ENCODE results near the gene SOD2. TPM values are rescaled to one million over a fixed set of nuclear protein-coding genes. Genes with fewer than 3 reads are reported as not detected.

SOD2 gene
- total and polyA plus RNA-seq, 2 of the 13 experiments (the other 11 are each of a cell fraction or from before 2014, with no cell fraction given) = 304 to 309 TPM

- no peak for FAIRE-seq
- POLR2A ChIA-PET = no interaction called here
Measured at GRCh38 chr6:159645640-159646039, 47.4 kb downstream of the SOD2 start.

More at GRCh38 chr6:159645640-159646039, 47.4 kb downstream of the SOD2 start:
- no peak for DNase-seq (ENCODE audit: low spot score)
- Histone ChIP-seq H3K9me3 (ENCODE audit: low read length) (no peaks in the 10 kb centered on the region), H3K27me3 (ENCODE audit: control insufficient read depth in 1 of 2, insufficient read depth in 2 of 2, low read length in 2 of 2) (0 out of 5 replicates have a peak, but pooled peaks cover 0 to 2% of the 10 kb centered on the region in 2 experiments), H2AFZ (ENCODE audit: low read length) (no peak overlapping the region), H3K79me2 (ENCODE audit: insufficient read depth, low read length) (no peaks in the 10 kb centered on the region), H3K4me3 (replicated peaks in 1 of 3; ENCODE audit: insufficient read depth in 1 of 3, low read depth in 2 of 3, low read length in 3 of 3) (no peak overlapping the region), H4K20me1 (ENCODE audit: insufficient read depth, low read length) (no peaks in the 10 kb centered on the region), H3K4me2 (ENCODE audit: low read depth, low read length) (no peak overlapping the region), H3K36me3 (replicated peaks in 1 of 2; ENCODE audit: control insufficient read depth in 1 of 2, insufficient read depth in 2 of 2, low read length in 2 of 2) (no peaks in the 10 kb centered on the region), H3K9ac (ENCODE audit: insufficient read depth, low read depth, low read length) (no peak overlapping the region), H3K27ac (ENCODE audit: extremely low read length, insufficient read depth, low read length) (no peak overlapping the region), H3K4me1 (ENCODE audit: insufficient read depth, low read length) (no peaks in the 10 kb centered on the region)
- BruUV-seq (replicated peaks) = no TSS peak
- CTCF ChIA-PET (ENCODE audit: low intra/inter-chr PET ratio, low total read pairs) = no interaction called here
- in situ Hi-C loops (cut with HindIII; ENCODE audit: extremely low pct_ligation_motif_present, low pct_unique_long_range_greater_than_20kb) (loop anchor here (5.0 kb wide), 1 partner anchor 473 kb away; no protein-coding TSS in a partner anchor), intact Hi-C loops (cut with micrococcal nuclease; ENCODE audit: unreplicated experiment) (no loop called here)
- TF ChIP-seq TOE1 (CRISPR knock-in tag; IDR thresholded peaks at IDR 0.05) (no peak), ZNF362 (CRISPR knock-in tag; IDR thresholded peaks at IDR 0.05; ENCODE audit: borderline replicate concordance) (no peak), ZNF75D (CRISPR knock-in tag; IDR thresholded peaks at IDR 0.05; ENCODE audit: borderline replicate concordance) (no peak), PHB2 (IDR thresholded peaks at IDR 0.05; ENCODE audit: partially characterized antibody) (no peak)
- ATAC-seq = no peak
- WGBS (ENCODE audit: low lambda C conversion rate) = 44% methylated on average over 4 of the region's 4 CpGs

Small RNAs within 50 kb of the gene (small RNA-seq; reads per million reads assigned to genes)
- gene RNU4ATAC18P (ENCODE audit: insufficient read depth in 2 of 3, insufficient read length in 3 of 3, low read depth in 2 of 3, low replicate concordance in 1 of 3) = 0 reads per million in 3 experiments

Other genes starting within 250 kb of the SOD2 start
- 167 and 203 TPM in 2 replicates for gene WTAP, start 34.3 kb upstream of the SOD2 start, total RNA-seq (2016; rRNA removed; fragmentation: Illumina TruSeq; extraction: Trizol)
- 29.4 and 31.6 TPM in 2 replicates for gene WTAP, start 34.3 kb upstream of the SOD2 start, polyA plus RNA-seq (2011; rRNA removed)
- 534 and 775 TPM in 2 replicates for gene ACAT2, start 68.8 kb upstream of the SOD2 start, total RNA-seq (2016; rRNA removed; fragmentation: Illumina TruSeq; extraction: Trizol)
- 121 and 132 TPM in 2 replicates for gene ACAT2, start 68.8 kb upstream of the SOD2 start, polyA plus RNA-seq (2011; rRNA removed)
- 553 and 677 TPM in 2 replicates for gene TCP1, start 96.4 kb upstream of the SOD2 start, total RNA-seq (2016; rRNA removed; fragmentation: Illumina TruSeq; extraction: Trizol)
- 102 and 116 TPM in 2 replicates for gene TCP1, start 96.4 kb upstream of the SOD2 start, polyA plus RNA-seq (2011; rRNA removed)
- 176 and 241 TPM in 2 replicates for gene MRPL18, start 97.2 kb upstream of the SOD2 start, total RNA-seq (2016; rRNA removed; fragmentation: Illumina TruSeq; extraction: Trizol)
- 74.2 and 85.6 TPM in 2 replicates for gene MRPL18, start 97.2 kb upstream of the SOD2 start, polyA plus RNA-seq (2011; rRNA removed)
- not detected in 2 replicates for gene PNLDC1, start 107.0 kb upstream of the SOD2 start, total RNA-seq (2016; rRNA removed; fragmentation: Illumina TruSeq; extraction: Trizol)
- 0.04 TPM in 1 of 2 replicates, not detected in the other for gene PNLDC1, start 107.0 kb upstream of the SOD2 start, polyA plus RNA-seq (2011; rRNA removed)
- not detected in 2 replicates for gene MAS1, start 197.7 kb upstream of the SOD2 start, total RNA-seq (2016; rRNA removed; fragmentation: Illumina TruSeq; extraction: Trizol)
- gene MAS1, start 197.7 kb upstream of the SOD2 start, polyA plus RNA-seq (2011; rRNA removed) = not detected in 2 replicates